HG02970 (cell line): ENCODE measurements around the gene AMBRA1.
"Not testable (repeated sequence)": the region's sequence is repeated elsewhere in the genome, so short reads cannot be mapped to it uniquely, and the experiment has no call there.

Experiments used
- ATAC-seq: cut with Tn5 transposase; IDR thresholded peaks from one replicate; pipeline ENCODE4 v1.9.1; 2021; ENCODE audit warnings: mild to moderate bottlenecking, moderate library complexity, moderate number of reproducible peaks; ENCODE audit not compliant: unreplicated experiment, low FRiP score

Gene AMBRA1

DNA sequence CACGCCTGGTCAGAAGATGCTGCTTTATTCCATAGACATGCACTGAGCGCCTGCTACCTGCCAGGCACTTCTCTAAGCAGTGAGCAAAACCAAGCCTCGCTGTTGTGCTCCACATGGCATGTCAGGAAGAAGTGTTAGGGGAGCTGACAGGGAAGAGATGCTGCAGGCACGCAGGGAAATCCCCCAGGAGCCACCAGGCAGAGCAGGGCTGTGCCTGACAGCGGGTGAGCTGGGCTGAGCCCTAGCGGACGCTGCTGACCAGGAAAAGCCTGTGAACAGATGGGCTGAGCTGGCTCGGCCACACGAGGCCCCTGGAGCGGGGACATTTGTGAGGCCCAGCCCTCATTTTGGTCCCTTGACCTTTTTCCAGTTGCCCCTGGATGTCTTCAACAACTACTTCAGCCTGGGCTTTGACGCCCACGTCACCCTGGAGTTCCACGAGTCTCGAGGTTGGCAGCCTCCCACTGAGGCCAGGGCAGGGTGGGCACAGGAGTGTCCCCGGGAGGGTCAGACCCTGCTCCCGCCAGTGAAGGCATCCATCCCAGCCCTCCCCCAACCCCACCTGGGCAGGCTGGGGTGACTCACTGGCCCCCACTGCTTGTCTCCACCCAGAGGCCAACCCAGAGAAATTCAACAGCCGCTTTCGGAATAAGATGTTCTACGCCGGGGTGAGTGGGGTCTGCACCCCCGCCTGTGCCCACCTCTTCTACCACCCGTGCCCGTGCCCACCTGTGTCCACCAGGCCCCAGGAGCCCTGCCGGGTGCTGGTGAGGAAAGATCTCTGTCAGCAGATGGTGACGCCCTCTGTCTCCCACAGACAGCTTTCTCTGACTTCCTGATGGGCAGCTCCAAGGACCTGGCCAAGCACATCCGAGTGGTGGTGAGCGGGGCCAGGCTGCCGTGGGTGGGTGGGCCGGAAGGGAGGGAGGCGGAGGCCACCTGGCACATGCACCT is 219.8 kb downstream of the AMBRA1 start:
- no peak for ATAC-seq

DNA sequence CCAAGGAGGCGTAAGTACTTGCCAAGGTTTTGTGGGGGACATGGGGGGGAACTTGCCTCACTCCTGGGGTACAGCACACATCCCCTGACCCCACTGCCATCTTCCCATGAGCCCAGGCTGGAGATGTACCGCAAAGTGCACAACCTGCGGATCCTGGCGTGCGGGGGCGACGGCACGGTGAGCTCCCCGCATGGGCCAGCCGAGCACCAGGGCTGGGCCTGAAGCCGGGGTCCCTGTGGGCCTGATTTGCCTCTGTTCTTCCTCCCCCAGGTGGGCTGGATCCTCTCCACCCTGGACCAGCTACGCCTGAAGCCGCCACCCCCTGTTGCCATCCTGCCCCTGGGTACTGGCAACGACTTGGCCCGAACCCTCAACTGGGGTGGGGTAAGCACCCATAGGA is 221.3 kb downstream of the AMBRA1 start:
- not testable (repeated sequence) for ATAC-seq

DNA sequence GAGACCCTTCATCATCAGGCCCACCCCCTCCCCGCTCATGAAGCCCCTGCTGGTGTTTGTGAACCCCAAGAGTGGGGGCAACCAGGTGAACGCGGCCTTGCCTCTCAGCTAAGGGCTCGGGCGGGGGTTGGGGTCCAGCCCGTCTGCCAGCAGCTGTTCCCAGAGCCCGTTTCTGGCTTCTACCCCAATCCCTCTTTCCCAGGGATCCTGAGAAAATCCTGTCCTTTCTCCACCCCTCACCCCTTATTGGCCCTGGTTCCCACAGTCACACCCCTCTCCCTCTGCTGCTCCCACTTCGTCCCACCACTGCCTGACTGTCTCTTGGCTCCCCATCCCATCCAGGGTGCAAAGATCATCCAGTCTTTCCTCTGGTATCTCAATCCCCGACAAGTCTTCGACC is 221.7 kb downstream of the AMBRA1 start:
- no peak for ATAC-seq

DNA sequence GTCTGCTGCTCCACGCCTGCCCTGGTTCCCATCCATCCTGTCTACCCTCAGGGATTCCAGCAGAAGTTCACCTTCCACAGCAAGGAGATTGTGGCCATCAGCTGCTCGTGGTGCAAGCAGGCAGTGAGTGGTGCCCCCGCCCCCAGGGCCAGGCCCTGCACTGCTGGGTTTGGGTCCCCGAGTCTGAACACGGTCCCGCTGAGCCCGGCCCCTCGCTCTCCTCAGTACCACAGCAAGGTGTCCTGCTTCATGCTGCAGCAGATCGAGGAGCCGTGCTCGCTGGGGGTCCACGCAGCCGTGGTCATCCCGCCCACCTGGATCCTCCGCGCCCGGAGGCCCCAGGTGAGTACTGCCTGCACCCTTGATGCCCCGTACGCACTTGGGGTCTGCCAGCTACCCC is 222.6 kb downstream of the AMBRA1 start:
- ATAC-seq: not testable (repeated sequence)

DNA sequence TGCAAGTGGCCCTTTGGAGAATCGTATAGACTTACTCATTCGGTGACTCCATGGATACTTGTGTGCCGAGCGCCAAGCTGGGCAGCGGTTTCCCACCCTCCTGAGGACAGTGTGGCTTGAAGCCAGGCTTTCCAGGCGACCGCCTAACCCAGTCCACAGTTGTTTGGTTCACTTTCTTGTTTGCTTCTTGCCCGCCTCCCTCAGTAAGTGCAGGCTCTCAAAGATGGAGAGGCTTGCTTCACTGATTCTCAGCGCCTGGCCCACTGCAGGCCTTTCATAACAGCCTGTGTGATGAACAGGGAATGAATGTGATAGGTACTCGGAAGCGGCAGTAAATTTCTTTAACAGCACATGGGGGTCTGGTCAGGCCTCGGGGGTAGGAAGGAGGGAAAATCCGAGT is 223.6 kb downstream of the AMBRA1 start:
- ATAC-seq: no peak

DNA sequence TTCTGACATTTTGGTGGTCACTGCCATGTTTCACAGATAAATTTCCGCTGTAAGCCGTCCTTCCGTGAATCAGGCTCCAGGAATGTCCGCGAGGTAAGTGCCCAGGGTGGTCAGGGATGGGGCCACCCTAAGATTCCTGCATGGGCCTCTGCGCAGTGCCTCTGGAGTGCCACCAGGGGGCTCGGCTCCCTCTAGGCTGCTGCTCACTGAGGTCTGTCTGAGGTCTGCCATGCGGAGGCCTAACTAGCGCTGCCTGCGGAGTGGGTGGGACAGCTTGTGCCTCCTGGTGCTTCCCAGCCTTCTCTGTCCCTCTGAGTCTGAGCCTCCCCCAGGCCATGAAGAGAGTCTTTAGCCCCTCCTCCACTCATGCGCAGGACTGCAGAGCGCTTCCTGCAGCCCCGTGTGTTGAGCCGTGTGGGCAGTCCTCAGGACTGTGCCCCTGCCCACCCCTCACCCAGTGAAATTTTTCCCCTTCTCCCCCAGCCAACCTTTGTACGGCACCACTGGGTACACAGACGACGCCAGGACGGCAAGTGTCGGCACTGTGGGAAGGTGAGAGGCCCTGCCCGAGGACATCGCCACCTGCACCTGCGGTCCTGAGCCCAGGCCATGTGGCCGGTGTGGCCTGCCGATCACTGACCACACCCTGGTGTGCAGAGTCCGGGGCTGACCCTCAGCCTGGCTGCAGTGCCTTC is 224.2 kb downstream of the AMBRA1 start:
- no peak for ATAC-seq

DNA sequence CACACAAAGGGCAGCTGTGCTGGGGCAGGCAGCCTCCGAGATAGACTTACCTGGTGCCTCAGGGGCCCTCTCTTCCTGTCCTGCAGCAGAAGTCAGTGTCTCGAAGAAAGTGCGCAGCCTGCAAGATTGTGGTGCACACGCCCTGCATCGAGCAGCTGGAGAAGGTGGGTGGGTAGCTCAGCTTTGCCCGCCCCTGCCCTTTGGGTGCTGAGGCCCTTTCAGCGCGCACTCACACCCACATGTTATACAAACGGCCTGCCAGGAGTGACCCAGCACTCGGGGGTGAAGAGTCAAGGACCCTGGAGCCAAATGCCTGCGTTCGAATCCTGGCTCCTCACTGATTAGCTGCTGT is 225.9 kb downstream of the AMBRA1 start:
- no peak for ATAC-seq

DNA sequence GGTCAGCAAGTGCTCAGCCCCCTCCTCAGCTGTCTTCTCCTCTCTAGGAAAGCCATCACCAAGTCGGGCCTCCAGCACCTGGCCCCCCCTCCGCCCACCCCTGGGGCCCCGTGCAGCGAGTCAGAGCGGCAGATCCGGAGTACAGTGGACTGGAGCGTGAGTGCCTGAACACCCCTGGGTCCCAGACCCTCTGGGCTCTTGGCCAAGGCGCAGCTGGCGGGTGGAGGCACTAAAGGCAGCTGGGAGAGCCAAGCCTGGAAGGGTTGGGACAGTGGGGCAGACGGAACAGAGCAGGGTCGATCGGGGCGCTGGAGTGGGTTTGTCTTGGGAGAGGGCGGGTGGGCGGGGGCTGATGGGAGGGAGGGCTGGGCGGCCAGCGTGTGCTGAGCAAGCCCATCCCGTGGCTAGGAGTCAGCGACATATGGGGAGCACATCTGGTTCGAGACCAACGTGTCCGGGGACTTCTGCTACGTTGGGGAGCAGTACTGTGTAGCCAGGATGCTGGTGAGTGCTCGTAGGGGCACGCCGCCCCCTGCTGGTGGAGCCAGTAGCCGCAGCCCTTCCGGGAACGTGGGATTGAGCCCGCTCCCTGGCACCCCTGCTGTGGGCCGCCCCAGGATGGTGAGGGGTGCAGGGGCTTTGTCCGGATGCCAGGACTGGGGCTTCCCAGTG is 226.4 kb downstream of the AMBRA1 start:
- ATAC-seq: no peak

DNA sequence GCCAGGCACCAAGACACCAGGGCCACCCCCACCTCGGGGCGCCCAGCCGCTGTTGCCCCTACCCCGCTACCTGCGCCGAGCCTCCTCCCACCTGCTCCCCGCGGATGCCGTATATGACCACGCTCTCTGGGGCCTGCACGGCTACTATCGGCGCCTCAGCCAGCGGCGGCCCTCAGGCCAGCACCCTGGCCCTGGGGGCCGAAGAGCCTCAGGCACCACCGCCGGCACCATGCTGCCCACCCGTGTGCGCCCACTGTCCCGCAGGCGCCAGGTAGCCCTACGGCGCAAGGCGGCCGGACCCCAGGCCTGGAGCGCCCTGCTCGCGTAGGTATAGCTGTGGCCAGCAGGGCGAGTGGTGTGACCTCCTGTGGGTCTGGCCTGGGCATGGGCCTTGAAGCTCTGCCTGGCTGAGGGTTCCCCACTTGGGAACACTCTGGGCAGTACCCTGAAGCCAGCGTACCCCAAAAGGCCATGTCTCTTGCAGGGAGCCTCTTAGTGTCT is 227.1 kb downstream of the AMBRA1 start:
- ATAC-seq: no peak

DNA sequence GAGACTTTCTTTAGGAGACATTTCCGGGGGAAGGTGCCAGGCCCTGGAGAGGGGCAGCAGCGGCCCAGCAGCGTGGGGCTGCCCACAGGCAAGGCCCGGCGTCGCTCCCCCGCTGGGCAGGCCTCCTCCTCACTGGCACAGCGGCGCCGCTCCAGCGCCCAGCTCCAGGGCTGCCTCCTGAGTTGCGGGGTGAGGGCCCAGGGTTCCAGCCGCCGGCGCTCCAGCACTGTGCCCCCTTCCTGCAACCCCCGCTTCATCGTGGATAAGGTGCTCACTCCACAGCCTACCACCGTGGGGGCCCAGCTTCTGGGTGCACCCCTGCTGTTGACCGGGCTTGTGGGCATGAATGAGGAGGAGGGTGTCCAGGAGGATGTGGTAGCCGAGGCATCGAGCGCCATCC is 227.6 kb downstream of the AMBRA1 start:
- no peak for ATAC-seq

DNA sequence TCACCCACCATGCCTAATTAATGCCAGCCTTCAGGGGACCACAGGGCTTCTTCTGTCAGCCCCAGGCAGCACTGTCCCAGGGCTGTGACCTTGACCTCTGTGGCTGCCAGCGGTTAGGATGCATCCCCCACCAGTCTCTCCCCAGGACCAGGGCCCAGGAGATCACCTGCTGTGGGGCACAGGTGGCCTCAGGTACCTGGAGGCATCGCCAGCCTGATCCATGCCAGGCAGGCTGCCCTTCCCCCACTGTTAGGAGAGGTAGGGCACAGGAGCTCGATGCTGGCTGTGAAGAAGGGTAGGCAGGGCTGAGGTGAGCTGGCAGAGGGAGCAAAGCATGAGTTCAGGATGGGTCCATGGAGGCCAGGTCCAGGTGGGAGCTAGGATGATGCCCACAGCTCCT is 229.0 kb downstream of the AMBRA1 start:
- no peak for ATAC-seq

DNA sequence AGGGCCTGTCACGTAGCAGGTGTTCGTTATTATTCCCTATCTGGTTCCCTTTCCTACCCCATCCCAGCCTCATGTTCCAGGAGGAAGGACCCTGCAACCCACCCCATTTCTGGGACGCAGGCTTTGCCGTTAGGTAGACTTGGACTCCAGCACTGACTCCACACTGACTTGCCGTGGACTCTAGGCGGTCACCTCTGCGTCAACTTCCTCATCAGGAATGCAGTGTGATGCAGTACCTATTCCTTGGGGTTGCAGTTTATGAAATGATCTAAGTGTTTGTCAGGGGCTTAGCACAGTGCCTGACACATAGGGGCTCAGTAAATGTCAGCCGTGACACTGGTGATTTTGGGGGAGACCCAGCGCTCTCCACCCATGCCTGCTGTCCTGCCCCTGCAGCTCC is 229.8 kb downstream of the AMBRA1 start:
- no peak for ATAC-seq

DNA sequence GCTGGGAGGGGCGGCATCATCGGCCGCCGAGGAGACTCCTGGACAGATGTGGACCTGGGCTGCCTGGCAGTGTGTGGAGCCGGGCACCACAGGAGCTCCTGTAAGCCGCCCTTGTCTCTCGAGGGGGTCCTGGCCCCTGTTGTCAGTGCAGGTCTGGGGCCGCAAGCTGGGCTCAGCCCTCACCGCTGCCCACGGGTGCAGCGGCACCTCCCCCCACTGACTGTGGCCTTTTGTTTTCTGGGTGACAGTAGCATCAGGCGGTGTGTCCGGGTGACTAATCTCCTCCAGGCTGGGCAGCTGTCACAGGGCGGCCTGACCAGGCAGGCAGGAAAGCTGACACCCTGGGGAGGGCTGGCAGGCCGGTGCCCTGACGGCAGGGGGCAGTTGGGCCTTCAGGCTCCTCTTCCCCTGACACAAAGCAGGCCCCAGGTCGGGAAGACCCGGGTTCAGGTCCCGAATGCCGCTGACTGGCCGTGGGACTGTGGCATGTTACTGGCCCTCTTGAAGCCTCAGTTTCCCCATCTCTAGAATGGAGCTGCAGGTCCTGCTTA is 230.3 kb downstream of the AMBRA1 start:
- ATAC-seq: no peak

DNA sequence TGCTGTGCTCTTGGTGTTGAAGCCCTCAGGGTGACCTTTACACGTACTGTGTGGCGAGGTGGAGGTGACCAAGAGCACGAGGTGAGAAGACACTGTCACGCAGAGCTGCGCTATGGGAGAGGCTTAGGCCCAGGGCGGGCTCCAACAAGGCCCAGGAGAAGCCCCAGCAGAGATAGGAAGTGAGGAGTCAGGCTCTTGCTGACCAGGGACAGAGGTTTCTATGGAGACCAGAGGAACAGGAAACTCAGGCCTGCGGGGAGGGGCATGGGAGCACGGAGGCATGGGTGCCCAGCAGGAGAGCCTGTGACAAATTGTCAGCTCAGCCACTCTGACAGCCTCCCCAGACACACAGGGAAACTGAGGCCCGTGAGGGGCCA is 230.8 kb downstream of the AMBRA1 start:
- no peak for ATAC-seq

DNA sequence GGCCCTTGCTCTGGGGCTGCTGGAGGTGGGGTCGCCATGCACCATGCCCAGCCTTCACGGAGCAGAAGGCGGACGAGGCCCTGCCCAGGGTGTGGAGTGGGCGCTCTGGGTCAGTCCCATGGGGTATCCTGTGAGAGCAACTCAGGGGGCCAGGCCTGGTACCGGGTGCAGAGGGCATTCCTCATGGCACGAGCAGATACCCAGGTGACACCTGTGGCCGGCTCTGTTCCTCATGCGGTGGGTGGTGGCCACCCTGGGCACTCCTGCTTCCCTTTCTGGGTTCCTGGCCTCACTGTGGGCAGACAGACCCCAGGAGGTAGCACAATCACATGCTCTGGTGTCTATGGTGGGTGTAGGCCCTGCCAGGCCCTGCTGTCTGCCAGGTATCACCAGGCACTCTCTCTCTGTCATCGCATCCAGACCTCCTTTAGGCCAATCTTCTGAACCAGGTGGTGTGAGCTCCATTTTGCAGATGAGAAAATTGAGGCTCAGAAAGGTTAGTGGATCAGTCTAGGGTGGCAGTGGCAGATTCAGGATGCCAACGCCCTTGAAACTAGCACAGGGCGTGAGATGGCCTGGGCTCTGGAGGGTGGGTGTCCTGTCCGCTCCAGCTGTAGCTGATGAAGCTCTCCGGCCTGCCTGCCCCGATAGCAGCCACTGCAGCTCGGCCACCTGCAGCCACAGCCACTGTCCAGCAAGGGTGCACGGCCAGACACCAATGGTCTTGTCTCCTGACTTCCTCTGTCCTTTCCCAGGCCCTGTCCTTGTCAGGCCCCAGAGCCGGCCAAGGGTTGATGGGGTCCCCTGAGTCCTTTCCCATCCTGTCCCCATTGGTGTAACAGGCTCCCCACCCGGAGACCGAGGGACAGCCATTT is 231.4 kb downstream of the AMBRA1 start:
- ATAC-seq: no peak

DNA sequence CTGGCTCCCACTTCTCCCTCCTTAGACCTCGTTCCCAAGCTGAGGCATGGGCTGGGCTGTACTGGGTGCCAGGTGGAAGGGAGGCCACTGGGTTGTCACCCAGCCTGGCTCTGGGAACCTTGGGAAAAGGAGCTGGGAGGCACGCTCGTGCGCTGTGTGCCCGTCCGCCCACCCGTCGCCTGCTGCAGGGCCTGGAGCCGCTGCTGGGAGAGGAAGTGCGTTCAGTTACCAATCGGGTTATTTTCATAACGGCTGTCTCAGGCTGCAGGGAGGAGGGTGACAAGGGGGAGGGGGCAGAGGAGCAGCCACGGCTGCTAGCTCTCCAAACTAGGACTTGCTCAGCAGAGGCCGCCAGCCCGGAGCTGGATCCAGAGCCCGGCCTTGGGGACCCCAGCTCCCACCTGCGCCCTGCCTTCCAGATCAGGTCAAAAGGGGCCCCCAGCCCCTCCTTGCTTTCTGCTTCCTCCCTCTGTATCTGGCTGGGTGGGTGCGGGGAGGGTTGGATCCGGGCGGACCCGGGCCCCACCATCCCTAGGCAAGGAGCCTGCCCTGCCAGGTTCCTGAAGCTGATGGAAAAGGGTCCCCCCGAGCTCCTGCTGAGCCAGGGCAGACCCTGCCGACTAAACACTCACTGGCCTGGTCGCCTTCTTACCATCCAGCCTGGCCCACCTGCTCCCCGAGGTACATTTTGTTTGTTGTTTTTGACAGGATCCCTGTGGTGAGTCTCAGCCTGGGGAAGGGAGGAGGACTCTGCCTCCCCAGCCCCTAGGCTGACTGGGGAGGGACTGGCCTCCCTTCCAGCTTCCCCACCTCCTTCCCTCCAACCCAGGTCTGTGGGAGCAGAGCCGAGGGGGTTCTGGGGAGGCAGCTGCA is 232.3 kb downstream of the AMBRA1 start:
- no peak for ATAC-seq

DNA sequence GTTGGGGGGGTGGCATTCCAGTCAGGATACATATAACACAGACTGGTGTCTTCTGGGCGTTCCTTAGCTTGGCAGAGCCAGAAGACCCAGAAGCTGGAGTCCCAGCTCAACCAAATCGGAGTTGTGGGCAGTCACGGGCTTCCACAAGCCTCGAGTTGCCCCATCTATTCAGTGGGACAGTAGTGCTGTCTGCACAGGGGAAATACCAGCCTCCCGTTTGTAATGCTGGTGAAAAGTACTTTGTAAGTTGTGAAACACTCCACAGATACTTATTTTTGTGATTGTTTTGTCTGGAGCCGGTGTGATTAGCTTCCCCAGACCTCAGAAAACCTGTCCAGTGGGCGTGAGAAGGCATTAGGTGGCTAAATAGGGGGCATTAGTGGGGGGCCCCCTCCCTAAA is 232.9 kb downstream of the AMBRA1 start:
- ATAC-seq: no peak

DNA sequence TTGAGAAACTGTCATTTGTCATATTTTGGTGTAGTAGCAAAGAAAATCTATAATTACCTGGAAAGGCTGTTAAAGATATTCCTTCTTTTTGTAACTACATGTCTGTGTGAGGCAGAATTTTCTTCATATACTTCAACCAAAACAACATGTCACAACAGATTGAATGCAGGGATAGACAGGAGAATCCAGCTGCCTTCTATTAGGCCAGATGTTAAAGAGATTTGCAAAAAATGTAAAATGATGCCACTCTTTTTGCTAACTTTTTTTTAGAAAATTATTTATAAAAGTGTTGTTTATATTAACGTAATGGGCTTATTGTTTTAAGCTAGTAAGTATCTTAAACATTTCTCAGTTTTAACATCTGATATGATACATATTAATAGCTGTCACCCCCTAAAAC is 233.9 kb downstream of the AMBRA1 start:
- ATAC-seq: no peak

DNA sequence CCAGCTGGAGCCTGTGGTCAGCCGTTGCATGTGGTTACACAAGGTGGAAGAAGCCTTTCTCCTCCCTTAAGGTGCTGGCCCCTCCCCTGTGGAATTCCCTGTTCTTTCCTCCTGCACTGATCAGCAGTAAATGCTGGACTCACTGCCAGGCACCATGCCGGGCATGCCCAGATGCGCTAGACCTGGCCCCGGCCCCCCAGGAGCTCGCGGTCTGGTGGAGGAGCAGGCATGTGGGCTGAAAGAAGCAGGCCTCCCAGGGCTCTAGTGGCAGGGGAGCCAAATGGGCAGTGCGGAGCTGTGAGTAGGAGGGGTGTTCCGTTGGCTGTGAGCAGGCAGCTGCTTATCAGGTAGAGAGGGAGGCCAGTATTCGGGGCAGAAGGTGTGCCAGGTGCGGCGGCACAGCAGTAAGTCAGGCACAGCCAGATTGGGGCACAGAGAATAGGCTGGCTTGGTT is 236.3 kb downstream of the AMBRA1 start:
- no peak for ATAC-seq
